NCI-H187 treated with DMSO at 0.1 percent for 48 hours (cell line): ENCODE data around the gene ZBTB4.

Experiments used
- DNase-seq: peaks from one replicate; lab custom pipeline; 2025; lab: John Stamatoyannopoulos, UW

The ZBTB4 gene

GRCh38 chr17:7440834-7441195, 38.6 kb downstream of the ZBTB4 start:
- DNase-seq = no peak

DNA sequence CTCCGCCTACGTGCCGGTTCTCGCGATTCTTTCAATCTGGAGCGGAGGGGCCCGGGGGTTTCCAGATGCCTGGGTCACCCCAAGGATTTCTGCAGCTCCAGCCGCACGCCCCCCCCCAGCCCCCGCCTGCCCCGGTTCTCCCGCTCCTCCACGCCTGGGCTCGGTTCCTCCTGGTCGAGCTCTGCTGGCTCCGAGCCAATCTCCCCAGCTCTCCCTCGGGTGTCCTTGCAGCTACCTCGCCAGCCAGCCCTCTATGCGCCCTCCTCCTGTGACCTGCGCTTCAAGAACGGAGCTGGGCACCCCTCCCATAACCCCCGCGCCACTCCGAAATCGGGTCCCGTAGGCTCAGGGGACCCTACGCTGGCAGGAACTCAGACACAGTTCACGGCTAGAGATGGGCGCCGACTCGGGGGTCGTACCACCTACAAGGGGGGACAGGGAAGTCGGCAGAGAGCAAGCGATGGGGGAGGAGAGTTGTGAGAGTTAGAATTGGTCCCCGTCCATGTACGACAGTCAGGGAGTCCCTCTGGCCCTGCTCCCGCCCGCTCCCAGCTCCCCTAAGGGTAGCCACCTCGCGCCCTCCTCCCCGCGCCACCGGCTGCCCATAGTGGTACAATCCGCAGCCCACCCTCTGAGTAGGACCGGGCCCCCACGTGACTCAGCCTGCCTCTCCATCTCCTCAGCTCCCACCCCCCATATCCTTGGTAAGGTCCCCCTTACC, 39.2 kb downstream of the ZBTB4 start:
- DNase-seq = no peak

DNA sequence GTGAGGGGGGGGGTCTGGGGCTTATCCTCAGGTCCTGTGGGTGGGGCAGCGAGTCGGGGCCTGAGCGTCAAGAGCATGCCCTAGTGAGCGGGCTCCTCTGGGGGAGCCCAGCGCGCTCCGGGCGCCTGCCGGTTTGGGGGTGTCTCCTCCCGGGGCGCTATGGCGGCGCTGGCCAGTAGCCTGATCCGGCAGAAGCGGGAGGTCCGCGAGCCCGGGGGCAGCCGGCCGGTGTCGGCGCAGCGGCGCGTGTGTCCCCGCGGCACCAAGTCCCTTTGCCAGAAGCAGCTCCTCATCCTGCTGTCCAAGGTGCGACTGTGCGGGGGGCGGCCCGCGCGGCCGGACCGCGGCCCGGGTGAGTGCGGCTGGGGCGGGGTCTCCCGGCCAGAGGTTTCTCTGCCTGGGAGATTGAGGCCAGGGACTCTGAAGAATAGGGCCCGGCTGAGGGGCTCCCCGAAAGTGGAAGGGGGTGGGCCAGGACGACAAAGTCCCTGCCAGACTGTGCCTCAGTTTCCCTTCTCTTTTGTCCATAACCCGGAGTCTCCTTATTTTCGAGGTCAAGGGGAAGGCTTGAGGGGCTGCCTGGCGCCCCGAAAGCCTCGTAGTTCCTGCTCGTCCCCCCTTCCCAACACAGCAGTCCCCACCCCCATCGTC, 39.8 kb downstream of the ZBTB4 start, which contains the start of gene FGF11:
TSS of gene FGF11 (plus strand) at position 51 of the 651 bp plus-strand sequence. CDS start at position 160, 109 bp downstream.
- DNase-seq = no peak

DNA sequence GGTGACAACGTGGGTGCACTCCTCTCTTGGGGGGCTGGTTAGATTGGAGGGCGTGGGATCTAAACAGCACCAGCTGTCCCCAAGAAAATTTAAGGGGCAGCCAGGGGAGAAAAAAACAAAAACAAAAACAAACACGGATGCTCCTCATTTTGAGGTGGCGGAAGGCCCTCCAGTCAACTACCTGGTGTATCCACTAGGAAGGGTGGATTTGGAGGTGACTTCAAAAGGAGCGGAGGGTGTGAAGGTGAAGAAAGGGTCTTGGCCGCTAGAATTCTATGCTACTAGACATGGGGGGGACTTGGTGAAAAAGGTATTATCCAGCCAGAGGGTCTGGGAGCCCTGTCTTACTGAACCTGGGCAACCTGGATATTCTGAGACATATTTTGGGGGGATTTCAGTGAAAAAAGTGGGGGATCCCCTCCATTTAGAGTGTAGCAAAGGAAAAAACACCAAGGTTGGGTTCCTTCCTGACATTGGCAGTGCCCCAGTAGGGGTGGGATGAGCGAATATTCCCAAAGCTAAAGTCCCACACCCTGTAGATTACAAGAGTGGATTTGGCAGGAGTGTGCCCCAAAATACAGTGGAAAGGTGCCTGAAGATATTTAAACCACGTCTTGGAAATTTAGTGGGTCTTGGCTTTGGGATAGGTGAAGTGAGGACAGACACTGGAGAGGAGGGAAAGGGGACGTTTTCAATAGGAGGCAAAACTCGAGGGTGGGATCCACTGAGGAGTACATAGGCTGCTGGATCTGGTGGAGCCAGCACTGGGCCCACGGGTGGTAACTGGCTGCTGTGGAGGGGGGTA, 40.6 kb downstream of the ZBTB4 start:
- no peak for DNase-seq

- no peak for DNase-seq
These were observed 41.3 kb downstream of the ZBTB4 start for GRCh38 chr17:7437950-7438614.

DNA sequence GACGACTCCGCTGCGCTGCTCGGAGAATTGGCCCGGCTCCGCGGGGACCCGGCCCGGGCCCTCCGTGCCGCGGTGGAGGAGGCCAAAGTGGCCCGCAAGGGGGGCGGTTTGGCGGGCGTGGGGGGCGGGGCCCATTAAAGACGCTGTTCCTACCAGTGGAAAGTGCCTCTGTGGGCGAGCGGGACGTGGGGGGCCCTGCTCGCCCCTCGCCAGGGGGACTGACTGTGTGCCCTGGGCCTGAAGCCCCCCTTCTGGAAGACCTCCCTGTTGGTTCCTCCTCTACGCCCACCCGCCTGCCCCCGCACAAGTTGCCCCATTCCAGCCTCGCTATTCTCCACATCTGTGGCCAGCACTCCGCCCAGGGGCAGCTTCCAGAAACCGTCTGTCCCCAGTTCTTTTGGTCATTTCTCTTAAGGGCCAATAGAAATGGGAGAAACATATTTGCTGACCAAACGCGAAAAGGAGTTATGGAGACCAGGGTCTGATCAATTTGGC, 42.0 kb downstream of the ZBTB4 start:
- no peak for DNase-seq

DNA sequence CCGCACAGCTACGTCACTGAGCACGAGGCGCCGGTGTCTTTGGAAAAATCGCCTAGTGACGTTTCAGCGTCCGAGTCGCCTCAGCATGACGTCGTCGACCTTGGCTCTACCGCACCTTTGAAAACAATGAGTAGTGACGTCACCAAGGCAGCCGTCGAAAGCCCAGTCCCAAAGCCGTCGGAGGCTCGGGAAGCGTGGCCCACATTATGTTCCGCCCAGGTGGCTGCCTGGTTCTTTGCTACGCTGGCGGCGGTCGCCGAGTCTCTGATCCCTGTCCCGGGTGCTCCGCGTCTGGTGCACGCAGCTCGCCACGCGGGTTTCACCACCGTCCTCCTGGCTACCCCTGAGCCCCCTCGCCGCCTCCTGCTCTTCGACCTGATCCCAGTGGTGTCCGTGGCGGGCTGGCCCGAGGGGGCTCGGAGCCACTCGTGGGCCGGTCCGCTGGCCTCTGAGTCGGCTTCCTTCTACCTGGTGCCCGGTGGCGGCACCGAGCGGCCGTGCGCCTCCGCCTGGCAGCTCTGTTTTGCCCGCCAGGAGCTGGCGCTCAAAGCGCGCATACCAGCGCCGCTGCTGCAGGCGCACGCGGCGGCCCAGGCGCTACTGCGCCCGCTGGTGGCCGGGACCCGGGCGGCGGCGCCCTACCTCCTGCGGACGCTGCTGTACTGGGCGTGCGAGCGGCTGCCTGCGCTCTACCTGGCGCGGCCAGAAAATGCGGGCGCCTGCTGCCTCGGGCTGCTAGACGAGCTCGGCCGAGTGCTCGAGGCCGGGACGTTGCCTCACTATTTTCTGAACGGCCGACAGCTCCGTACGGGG, 42.7 kb downstream of the ZBTB4 start:
- DNase-seq = no peak

GRCh38 chr17:7435676-7436555, 43.5 kb downstream of the ZBTB4 start:
- DNase-seq = no peak

DNA sequence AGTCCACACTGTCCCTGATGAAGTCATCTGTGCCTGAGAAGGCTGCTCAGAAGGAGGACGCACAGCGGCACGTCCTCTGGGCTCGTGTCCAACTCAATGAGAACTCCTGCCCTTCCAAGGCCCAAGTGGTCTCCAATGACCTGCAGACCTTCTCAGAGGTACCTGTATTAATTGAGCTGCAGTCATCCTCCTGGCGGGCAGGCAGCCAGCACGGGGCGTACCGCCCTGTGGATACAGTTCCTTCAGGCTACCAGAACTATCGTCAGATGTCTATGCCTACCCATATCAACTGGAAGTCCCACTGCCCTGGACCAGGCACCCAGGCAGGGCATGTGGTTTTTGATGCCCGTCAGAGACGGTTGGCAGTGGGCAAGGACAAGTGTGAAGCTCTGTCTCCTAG, 47.1 kb downstream of the ZBTB4 start:
- DNase-seq = no peak

- DNase-seq = no peak
These were observed 48.2 kb downstream of the ZBTB4 start for GRCh38 chr17:7431231-7431630.

- no peak for DNase-seq
These were observed 49.7 kb downstream of the ZBTB4 start for GRCh38 chr17:7429722-7430121.

GRCh38 chr17:7428557-7428956, 50.9 kb downstream of the ZBTB4 start, which contains the start of gene SPEM3:
SPEM3 (plus strand) TSS chr17:7428857; CDS start chr17:7428903, 46 bp downstream.
- DNase-seq = no peak

GRCh38 chr17:7427549-7427948, 51.9 kb downstream of the ZBTB4 start:
- no peak for DNase-seq

- no peak for DNase-seq
These were observed 52.4 kb downstream of the ZBTB4 start for GRCh38 chr17:7426896-7427489.

DNA sequence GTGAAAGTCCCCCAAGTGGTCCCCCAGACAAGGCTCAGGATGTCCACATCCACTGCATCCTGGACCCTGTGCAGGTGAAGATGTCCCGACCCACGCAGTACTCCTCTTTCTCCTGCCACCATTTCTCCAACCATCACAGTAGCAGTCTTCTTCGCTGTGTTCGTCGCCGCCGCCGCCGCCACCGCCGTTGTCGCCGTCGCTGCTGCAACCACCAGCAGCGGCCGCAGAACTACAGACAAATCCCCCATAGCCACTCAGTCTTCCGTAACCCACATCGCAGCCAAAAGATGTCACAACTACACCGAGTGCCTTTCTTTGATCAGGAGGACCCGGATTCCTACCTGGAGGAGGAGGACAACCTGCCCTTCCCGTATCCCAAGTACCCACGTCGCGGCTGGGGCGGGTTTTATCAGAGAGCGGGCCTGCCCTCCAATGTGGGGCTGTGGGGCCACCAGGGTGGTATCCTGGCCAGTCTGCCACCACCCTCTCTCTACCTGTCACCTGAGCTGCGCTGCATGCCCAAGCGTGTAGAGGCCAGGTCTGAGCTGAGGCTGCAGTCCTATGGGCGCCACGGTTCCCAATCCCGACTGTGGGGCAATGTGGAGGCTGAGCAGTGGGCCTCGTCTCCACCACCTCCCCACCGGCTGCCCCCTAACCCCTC, 53.1 kb downstream of the ZBTB4 start:
- DNase-seq = no peak

DNA sequence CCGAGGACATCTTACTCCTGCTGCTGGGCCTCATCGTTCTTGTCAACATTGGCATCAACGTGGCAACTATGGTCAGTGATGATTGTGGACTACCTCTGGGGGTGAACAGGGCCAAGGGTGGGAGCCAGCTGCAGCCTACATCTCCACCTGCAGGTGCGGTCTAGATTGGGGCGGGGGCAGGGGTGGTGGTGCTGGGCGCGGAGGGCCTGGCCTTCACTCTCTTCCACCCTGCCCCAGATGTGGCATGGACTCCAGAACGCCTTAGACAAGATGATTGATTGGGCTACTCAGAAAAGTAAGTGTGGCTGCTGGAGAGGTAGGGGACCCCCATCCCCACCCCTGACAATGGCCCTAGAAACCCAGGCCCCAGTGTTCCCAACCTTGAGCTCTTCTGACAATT, 53.7 kb downstream of the ZBTB4 start:
- no peak for DNase-seq

GRCh38 chr17:7425316-7425715, 54.1 kb downstream of the ZBTB4 start, which contains the start of gene SPEM2:
SPEM2 (plus strand) TSS chr17:7425616; CDS start chr17:7425689, 73 bp downstream.
- no peak for DNase-seq

GRCh38 chr17:7423679-7424078, 55.8 kb downstream of the ZBTB4 start:
- DNase-seq = no peak

GRCh38 chr17:7421186-7421585, 58.2 kb downstream of the ZBTB4 start:
- no peak for DNase-seq
